Activated T-helper 9 cell treated with anti-CD3 and anti-CD28 coated beads, Interleukin-2, amount 50 U/mL, for 16 hours (primary cell): ENCODE data around the gene MCOLN3.

Experiments used
- DNase-seq: peaks from one replicate; pipeline ENCODE4 v3.0.0-alpha.2; 2020; ENCODE audit warnings: low read depth

MCOLN3 gene

GRCh38 chr1:85048296-85049064 is at the start of gene MCOLN3:
Gene MCOLN3, minus strand, starts transcription at chr1:85048500. Its CDS starts 3,140 bp downstream, at chr1:85045360.
- DNase-seq: peak; percentile 24

- DNase-seq: no peak
Measured at GRCh38 chr1:85093644-85094043, 45.3 kb upstream of the MCOLN3 start.

GRCh38 chr1:85091671-85092280 is 43.5 kb upstream of the MCOLN3 start:
- DNase-seq: no peak

- DNase-seq: no peak
Measured at GRCh38 chr1:85090225-85090624, 41.9 kb upstream of the MCOLN3 start.

- DNase-seq: no peak
Measured at GRCh38 chr1:85089203-85089602, 40.9 kb upstream of the MCOLN3 start.

- DNase-seq: no peak
Measured at GRCh38 chr1:85088408-85088784, 40.1 kb upstream of the MCOLN3 start.

- DNase-seq: no peak
Measured at GRCh38 chr1:85087659-85088407, 39.5 kb upstream of the MCOLN3 start.

GRCh38 chr1:85085417-85085816 is 37.1 kb upstream of the MCOLN3 start:
- DNase-seq: no peak

GRCh38 chr1:85078903-85079302 is 30.6 kb upstream of the MCOLN3 start:
- DNase-seq: no peak

GRCh38 chr1:85074365-85074964 is 26.2 kb upstream of the MCOLN3 start:
- DNase-seq: no peak

- DNase-seq: no peak
Measured at GRCh38 chr1:85070972-85071492, 22.7 kb upstream of the MCOLN3 start.

- DNase-seq: no peak
Measured at GRCh38 chr1:85068846-85069245, 20.5 kb upstream of the MCOLN3 start.

- no peak for DNase-seq
Measured at GRCh38 chr1:85065550-85065949, 17.2 kb upstream of the MCOLN3 start.

- no peak for DNase-seq
Measured at GRCh38 chr1:85062425-85063026, 14.2 kb upstream of the MCOLN3 start.

- DNase-seq: peak; percentile 60
Measured at GRCh38 chr1:85061711-85062424, 13.6 kb upstream of the MCOLN3 start.

- no peak for DNase-seq
Measured at GRCh38 chr1:85060038-85060437, 11.7 kb upstream of the MCOLN3 start.

- DNase-seq: no peak
Measured at GRCh38 chr1:85059563-85059962, 11.3 kb upstream of the MCOLN3 start.

GRCh38 chr1:85058786-85059185 is 10.5 kb upstream of the MCOLN3 start:
- no peak for DNase-seq

- DNase-seq: no peak
Measured at GRCh38 chr1:85058311-85058710, 10.0 kb upstream of the MCOLN3 start.

- DNase-seq: no peak
Measured at GRCh38 chr1:85054664-85055063, 6.4 kb upstream of the MCOLN3 start.

GRCh38 chr1:85049735-85050166 is 1.5 kb upstream of the MCOLN3 start:
- DNase-seq: no peak
